GM20431 (cell line): Measurements from ENCODE around the gene MEGF8.

ENCODE experiments used
- in situ Hi-C: fragments of 300-500 bp; cut with MseI, MboI; formaldehyde crosslinking; loops from one replicate; pipeline ENCODE4 v1.15.0; 2020; ENCODE audit warnings: low sequenced_read_pairs; ENCODE audit not compliant: unreplicated experiment

MEGF8 gene

DNA sequence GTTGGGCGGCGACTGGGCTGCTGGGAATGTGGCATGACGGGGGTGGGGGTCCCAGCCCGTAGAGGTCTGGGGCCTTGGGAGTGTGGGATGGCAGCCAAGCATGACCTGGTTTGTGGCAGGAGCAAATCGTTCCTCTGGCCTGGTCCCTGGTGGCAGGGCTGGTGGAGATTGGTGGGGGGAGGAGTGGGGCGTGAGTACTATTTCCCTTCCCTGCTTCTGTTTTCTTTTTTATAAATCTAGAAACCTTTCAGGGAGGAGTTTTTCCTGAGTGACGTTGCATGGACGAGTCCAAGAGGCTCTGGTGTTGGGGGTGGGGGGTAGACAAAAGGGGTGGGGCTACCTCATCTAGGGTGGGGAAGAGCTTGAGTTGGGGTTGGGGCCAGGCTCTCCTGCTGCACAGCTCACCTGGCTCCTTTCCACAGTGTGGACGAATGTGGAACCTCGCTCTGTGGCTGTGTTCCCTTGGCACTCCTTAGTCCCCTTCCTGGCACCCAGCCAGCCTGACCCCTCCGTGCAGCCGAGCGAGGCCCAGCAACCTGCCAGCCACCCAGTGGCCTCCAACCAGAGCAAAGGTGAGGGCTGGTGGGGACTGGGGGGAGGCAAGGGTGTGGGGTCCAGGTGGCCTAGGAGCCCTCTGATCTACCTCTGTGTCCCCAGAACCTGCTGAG lies 39.0 kb upstream of the MEGF8 start:
- in situ Hi-C loops, result no loop called here

DNA sequence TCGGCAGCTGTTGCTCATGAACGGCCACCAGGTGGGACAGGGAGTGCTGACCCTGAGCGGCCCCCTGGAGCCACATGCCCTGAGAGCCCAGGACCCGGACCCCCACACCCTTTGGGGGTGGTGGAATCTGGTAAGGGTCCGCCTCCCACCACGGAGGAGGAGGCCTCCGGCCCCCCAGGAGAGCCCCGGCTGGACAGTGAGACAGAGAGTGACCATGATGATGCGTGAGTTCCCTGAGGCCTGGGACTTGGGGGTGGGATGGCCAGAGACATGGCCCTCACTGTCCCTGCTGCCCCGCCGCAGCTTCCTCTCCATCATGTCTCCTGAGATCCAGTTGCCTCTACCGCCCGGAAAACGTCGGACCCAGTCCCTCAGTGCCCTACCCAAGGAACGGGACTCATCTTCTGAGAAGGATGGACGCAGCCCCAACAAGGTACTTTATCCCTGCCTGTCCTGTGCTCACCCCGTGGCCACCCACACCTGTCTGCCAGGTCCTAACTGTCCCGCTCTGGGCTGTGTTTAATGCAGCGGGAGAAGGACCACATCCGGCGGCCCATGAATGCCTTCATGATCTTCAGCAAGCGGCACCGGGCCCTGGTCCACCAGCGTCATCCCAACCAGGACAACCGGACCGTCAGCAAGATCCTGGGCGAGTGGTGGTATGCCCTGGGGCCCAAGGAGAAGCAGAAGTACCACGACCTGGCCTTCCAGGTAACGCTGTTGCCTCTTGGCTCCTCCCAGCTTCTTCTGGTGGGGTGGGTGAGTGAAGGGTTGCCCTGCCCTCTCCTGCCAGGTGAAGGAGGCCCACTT lies 38.2 kb upstream of the MEGF8 start:
- in situ Hi-C loops, result no loop called here

DNA sequence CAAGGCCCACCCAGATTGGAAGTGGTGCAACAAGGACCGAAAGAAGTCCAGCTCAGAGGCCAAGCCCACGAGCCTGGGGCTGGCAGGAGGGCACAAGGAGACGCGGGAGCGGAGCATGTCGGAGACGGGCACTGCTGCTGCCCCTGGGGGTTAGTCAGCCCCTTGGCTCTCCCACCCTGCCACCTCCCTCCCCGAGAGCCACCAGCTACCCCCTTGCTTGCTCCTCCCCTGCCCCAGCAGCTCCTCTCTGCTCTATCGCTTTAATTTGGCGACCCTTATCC lies 37.7 kb upstream of the MEGF8 start:
- in situ Hi-C loops, result no loop called here

DNA sequence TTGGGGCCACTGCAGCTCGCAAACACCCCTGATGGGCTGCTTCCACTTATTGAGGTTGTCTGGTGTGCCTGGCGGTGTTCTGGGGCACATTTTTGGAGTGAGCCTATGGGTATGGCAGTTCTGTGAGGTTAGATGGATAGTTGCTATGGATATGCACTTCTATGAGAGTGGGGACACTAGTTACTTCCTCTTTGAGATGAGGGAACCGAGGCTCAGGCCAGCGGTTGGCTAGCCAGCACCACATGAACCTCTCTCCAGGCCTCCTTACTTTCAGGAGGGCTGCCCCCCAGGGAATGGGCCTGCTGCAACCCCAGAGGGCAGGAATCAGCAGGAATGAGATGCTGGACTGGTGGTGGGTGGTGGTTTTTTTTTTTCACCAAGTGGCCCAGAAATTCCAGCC lies 37.0 kb upstream of the MEGF8 start:
- in situ Hi-C loops, result no loop called here

DNA sequence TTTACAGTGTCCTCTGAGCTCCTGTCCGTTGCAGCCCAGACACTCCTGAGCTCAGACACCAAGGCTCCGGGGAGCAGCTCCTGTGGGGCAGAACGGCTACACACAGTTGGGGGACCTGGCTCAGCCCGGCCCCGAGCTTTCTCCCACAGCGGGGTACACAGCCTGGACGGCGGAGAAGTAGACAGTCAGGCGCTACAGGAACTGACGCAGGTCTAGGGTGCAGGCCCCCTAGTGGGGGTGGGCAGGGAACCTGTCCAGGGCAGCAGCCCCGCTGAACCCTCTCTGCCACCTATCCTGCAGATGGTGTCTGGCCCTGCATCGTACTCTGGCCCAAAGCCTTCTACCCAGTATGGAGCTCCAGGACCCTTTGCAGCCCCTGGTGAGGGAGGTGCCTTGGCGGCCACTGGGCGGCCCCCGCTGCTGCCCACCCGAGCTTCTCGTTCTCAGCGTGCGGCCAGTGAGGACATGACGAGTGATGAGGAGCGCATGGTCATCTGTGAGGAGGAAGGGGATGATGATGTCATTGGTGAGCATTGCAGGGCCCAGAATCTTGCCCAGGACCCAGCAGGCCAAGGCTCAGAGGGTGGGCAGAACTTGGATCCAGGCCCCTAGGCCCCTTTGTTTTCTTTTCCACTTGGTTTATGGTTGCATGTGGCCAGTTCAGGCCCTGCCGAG lies 36.4 kb upstream of the MEGF8 start:
- in situ Hi-C loops, result no loop called here

DNA sequence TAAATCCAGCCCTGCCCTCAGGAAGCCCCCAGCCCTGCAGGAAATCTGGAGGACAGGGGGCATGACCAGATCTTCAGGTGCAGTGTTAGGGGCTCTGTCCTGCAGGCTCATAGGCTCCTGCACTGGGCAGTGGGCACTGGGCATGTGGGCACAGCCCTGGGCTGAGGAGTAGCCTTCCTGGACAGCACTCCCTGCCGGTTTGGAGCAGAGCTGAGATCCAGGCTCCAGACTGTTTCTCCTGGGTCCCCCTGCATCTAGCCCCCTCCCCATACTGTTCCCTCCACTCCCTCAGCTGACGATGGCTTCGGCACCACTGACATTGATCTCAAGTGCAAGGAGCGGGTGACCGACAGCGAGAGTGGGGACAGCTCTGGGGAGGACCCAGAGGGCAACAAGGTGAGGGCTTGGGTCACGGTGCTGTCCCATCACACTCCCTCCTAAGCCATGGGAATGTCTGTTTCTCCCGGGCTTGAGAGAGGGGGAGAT lies 35.8 kb upstream of the MEGF8 start:
- in situ Hi-C loops, result no loop called here

DNA sequence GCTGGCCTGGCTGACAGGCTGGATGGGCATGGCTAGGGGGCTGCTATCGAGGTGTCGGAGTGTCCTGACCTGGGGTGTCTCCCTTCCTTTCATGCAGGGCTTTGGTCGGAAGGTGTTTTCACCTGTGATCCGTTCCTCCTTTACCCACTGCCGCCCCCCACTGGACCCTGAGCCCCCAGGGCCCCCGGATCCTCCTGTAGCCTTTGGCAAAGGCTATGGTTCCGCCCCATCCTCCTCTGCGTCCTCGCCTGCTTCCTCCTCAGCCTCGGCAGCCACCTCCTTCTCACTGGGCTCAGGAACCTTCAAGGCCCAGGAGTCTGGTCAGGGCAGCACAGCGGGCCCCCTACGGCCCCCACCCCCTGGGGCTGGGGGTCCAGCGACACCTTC lies 35.3 kb upstream of the MEGF8 start:
- in situ Hi-C loops, result no loop called here

DNA sequence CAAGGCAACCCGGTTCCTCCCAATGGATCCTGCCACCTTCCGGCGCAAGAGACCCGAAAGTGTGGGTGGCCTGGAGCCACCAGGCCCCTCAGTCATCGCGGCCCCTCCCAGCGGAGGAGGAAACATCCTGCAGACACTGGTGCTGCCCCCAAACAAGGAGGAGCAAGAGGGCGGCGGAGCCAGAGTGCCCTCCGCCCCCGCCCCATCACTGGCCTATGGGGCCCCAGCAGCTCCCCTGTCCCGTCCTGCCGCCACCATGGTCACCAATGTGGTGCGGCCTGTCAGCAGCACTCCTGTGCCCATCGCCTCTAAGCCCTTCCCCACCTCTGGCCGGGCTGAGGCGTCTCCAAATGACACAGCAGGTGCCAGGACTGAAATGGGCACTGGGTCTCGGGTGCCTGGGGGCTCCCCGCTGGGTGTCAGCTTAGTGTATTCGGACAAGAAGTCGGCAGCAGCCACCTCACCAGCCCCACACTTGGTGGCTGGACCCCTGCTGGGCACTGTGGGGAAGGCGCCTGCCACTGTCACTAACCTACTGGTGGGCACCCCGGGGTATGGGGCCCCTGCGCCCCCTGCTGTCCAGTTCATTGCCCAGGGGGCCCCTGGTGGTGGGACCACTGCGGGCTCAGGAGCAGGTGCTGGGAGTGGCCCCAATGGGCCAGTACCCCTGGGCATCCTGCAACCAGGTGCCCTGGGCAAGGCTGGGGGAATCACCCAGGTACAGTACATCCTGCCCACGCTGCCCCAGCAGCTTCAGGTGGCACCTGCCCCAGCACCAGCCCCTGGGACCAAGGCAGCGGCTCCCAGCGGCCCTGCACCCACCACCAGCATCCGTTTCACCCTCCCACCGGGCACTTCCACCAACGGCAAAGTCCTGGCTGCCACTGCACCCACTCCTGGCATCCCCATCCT lies 34.7 kb upstream of the MEGF8 start:
- in situ Hi-C loops, result no loop called here

DNA sequence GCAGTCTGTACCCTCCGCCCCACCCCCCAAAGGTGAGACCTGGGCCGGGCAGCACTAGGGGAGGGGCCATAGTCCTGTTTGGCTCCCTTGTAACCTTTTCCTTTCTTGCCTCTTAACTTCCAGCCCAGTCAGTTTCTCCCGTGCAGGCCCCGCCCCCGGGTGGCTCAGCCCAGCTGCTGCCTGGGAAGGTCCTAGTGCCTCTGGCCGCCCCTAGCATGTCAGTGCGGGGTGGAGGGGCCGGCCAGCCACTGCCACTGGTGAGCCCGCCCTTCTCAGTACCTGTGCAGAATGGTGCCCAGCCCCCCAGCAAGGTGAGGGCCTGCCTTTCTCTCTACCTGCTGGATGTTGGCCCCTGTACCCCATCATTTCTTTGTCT lies 34.0 kb upstream of the MEGF8 start:
- in situ Hi-C loops, result no loop called here

DNA sequence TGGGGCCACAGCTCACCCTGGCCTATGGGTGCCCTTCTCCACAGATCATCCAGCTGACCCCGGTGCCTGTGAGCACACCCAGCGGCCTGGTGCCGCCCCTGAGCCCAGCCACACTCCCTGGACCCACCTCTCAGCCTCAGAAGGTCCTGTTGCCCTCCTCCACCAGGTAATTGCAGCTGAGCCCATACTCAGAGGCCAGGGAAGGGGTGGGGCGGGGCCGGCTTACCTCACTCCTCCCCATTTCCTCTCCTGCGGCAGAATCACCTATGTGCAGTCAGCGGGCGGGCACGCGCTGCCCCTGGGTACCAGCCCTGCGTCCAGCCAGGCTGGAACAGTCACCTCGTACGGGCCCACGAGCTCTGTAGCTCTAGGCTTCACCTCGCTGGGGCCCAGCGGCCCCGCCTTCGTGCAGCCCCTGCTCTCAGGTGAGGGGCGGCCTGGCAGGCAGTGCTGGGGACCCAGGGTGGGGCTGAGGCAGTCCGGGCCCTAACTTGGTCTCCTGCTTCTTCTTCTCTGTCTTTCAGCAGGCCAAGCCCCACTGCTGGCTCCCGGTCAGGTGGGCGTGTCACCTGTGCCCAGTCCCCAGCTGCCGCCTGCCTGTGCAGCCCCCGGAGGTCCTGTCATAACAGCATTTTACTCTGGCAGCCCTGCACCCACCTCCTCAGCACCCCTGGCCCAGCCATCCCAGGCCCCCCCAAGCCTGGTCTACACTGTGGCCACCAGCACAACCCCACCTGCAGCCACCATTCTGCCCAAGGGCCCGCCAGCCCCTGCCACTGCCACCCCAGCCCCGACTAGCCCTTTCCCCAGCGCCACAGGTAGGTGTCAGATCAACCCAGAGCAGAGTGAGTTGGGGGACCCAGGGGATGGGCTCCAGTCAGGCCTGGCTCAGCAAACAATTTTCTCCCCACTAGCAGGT lies 33.1 kb upstream of the MEGF8 start:
- in situ Hi-C loops, result no loop called here

DNA sequence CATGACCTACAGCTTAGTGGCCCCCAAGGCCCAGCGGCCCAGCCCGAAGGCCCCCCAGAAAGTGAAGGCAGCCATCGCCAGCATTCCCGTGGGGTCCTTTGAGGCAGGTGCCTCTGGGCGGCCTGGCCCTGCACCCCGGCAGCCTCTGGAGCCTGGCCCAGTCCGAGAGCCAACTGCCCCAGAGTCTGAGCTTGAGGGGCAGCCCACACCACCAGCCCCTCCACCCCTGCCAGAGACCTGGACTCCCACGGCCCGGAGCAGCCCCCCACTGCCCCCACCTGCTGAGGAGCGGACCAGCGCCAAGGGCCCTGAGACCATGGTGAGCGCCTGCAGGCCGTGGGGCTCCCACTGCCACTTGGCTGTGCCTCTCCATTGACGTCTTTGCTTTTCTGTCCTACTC lies 32.5 kb upstream of the MEGF8 start:
- in situ Hi-C loops, result no loop called here

DNA sequence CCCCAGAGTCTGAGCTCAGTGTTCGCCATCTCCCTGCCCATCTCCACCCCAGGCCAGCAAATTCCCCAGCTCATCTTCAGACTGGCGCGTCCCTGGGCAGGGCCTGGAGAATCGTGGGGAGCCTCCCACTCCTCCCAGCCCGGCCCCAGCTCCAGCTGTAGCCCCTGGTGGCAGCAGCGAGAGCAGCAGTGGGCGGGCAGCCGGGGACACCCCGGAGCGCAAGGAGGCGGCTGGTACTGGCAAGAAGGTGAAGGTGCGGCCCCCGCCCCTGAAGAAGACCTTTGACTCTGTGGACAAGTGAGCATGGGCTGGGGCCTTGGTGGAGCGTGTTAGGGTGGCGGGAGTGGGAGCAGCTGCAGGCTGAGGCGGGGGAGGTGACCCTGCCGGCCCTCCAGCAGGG lies 31.9 kb upstream of the MEGF8 start:
- in situ Hi-C loops, result no loop called here

DNA sequence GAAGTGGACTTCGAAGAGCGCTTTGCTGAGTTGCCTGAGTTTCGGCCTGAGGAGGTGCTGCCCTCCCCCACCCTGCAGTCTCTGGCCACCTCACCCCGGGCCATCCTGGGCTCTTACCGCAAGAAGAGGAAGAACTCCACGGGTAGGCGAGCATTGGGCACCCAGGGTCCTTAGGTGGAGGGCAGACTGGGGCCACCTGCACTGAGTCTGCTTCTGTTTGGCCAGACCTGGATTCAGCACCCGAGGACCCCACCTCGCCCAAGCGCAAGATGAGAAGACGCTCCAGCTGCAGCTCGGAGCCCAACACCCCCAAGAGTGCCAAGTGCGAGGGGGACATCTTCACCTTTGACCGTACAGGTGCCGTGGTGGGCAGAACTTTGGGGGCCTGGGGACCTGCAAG lies 31.5 kb upstream of the MEGF8 start:
- in situ Hi-C loops, result no loop called here

DNA sequence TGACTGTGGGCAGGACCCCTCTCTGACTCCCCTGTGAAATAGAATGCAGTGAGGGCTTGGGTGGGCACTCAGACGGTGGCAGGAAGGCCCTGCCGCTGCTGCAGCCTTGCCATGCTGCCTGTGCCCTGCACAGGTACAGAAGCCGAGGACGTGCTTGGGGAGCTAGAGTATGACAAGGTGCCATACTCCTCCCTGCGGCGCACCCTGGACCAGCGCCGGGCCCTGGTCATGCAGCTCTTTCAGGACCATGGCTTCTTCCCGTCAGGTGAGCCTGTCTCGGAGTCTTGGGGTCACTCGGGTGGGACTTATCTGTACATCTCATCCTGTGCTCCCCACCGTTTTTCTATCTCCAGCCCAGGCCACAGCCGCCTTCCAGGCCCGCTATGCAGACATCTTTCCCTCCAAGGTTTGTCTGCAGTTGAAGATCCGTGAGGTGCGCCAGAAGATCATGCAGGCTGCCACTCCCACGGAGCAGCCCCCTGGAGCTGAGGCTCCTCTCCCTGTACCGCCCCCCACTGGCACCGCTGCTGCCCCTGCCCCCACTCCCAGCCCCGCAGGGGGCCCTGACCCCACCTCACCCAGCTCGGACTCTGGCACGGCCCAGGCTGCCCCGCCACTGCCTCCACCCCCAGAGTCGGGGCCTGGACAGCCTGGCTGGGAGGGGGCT lies 30.8 kb upstream of the MEGF8 start:
- in situ Hi-C loops, result no loop called here

DNA sequence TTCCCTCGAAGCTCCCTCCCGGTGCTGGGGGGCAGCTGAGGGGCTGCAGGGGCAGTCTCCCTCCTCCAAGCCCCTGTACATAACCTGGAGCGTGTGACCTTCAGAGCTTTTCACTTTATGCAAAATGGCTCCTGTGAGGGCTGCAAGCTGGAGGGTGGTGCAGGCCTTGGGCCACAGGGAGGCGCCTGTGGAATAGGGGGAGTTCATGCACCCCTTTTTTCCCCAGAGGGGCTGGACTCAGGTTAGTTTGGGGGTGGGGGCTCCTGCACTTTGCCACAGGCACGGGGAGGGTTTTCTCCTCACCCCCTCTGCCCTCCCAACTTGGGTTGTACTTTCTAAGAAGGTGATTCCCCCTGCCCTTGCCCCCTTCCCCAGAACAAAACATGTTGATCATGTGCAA lies 30.1 kb upstream of the MEGF8 start:
- in situ Hi-C loops, result no loop called here

DNA sequence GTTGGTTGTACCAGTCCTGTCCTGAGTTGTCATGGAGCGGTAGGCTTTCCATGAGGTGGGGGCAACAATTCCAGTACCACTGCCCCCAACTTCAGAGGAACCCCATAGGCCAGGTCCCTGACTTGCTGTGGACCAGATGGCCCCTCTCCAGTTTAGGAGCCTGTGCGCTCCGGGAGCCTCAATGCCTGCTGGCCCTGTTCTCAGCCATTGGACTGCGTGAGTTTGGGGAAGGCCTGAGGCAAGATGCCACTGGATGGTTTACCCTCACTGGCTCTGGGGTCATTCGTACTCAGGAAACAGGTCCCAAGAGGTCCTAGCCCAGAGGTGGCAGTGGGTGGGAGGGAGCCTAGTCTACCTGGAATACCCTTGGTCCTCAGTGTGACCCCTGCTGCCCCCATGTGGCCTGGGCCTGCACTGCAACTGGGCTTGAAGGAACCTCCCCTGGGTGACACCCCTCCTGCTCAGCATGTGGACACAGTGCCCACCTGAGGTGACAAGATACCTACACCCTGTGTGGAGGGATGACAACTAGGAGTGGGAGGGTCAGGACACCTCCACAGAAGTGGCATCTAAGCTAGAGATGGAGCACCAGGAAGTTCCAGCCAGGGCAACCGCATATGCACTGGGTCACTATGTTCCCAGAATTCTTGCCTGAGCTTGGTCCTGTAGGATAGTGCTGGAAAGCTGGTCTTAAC lies 29.5 kb upstream of the MEGF8 start:
- in situ Hi-C loops, result no loop called here

DNA sequence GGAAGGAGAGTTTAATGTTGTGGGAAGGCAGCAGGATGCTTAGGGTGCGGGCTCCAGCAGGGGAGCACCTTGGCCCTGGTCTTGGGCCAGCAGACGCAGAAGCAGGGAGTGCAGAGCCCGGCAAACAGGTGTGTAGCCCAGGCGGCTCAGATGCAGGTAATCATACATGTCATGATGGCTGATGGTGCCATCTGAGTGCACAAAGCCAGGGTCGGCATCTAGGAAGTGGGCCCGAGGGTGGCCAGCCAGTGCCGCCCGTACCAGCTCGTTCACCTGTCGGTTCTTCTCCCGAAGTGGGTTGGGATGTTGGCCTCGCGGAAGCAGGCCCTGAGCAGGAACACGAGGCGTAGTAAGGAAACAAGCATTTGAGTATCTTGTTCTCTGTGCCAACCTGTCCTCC lies 28.4 kb upstream of the MEGF8 start:
- in situ Hi-C loops, result no loop called here

DNA sequence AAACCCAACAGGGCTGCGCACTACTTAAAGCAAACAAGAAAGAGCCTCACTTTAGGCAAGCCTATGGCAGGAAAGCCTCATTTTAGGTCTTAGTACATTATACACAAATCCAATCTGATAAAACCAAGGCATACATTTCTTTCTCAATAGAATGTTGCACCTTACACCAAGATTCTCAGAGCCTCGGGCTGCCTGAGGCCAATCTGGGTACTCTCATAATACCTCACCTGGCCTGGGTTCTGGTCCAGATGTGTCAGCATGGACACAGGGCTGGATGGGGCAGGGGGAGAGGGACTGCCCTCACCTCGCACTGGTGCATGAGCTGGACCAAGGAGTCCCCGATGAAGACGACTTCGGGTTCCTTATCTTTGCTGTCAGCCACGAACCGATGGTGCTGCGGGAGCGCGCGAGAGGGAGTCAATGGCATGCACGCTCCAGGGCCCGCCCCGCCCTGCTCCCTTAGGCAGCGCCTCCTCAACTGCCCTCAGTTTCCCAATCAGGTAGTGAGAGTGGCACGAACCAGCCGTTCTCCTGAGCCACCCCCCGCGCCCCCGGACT lies 23.7 kb upstream of the MEGF8 start, which contains the start of gene PRR19:
Gene PRR19, plus strand, starts transcription at position 487 of the 558 bp plus-strand sequence. CDS start 7,453 bp downstream, outside the sequence.
- in situ Hi-C loops, result no loop called here
